HG02588 (cell line): ENCODE measurements around the gene CAND2.
"Not testable (repeated sequence)": the region's sequence is repeated elsewhere in the genome, so short reads cannot be mapped to it uniquely, and the experiment has no call there.

Source experiments
- ATAC-seq: cut with Tn5 transposase; IDR thresholded peaks from one replicate; pipeline ENCODE4 v1.9.1; 2021; ENCODE audit warnings: mild to moderate bottlenecking, moderate library complexity; ENCODE audit not compliant: unreplicated experiment

Gene CAND2

GRCh38 chr3:12828751-12829150 lies 32.3 kb downstream of the CAND2 start:
- no peak for ATAC-seq

- ATAC-seq: no peak
Observed at GRCh38 chr3:12829404-12829803, 32.9 kb downstream of the CAND2 start.

GRCh38 chr3:12829886-12830784 lies 33.7 kb downstream of the CAND2 start:
- no peak for ATAC-seq

GRCh38 chr3:12830785-12831156 lies 34.3 kb downstream of the CAND2 start:
- no peak for ATAC-seq

- no peak for ATAC-seq
Observed at GRCh38 chr3:12831301-12831866, 34.9 kb downstream of the CAND2 start.

- no peak for ATAC-seq
Observed at GRCh38 chr3:12832350-12833221, 36.1 kb downstream of the CAND2 start.

GRCh38 chr3:12833222-12834161 lies 37.0 kb downstream of the CAND2 start:
- no peak for ATAC-seq

- ATAC-seq: no peak
Observed at GRCh38 chr3:12835052-12835665, 38.7 kb downstream of the CAND2 start.

GRCh38 chr3:12837295-12837986 lies 41.0 kb downstream of the CAND2 start:
- no peak for ATAC-seq

- no peak for ATAC-seq
Observed at GRCh38 chr3:12838179-12838965, 41.9 kb downstream of the CAND2 start.

GRCh38 chr3:12839156-12839946 lies 42.9 kb downstream of the CAND2 start:
- ATAC-seq: no peak

GRCh38 chr3:12840148-12840547 lies 43.7 kb downstream of the CAND2 start:
- not testable (repeated sequence) for ATAC-seq

- peak; percentile 34 for ATAC-seq
Observed at GRCh38 chr3:12840591-12841148, 44.2 kb downstream of the CAND2 start.

GRCh38 chr3:12841149-12841969 lies 44.9 kb downstream of the CAND2 start, which contains the start of gene RPL32:
RPL32 (minus strand) TSS chr3:12841565; CDS start chr3:12840237, 1,328 bp downstream.
- peak; percentile 83 for ATAC-seq

GRCh38 chr3:12841970-12842328 lies 45.5 kb downstream of the CAND2 start:
- ATAC-seq: no peak

- no peak for ATAC-seq
Observed at GRCh38 chr3:12842469-12842868, 46.0 kb downstream of the CAND2 start.

GRCh38 chr3:12845811-12846210 lies 49.3 kb downstream of the CAND2 start:
- no peak for ATAC-seq
